ENCODE data around the gene GSTK1.
A peak's percentile ranks its signal among the peaks of the same experiment; 100 is the strongest.

The GSTK1 gene

DNA sequence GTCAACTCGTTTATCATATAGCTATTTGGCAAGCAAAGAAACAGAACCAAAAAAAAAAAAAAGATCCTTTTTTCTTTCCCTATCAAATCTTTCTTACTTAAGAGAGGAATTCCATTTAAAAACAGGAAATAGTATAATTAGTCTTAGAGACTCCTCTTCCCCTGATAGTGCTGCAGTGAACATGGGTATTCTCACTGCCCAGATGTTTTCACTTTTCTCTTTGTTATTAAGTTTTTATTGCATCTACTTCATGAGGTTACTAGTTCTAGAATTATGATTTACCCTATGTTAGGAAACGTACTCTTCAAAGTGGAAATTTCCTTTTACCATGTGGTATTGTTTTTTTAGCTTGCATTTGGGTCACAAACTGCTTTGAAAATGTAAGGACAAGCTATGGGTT lies 33.4 kb downstream of the GSTK1 start:
- H3K27me3 Mint-ChIP-seq (ENCODE audit: low read depth, poor library complexity): no peaks in the 10 kb centered on the region
- TF ChIP-seq, protein P1, sequence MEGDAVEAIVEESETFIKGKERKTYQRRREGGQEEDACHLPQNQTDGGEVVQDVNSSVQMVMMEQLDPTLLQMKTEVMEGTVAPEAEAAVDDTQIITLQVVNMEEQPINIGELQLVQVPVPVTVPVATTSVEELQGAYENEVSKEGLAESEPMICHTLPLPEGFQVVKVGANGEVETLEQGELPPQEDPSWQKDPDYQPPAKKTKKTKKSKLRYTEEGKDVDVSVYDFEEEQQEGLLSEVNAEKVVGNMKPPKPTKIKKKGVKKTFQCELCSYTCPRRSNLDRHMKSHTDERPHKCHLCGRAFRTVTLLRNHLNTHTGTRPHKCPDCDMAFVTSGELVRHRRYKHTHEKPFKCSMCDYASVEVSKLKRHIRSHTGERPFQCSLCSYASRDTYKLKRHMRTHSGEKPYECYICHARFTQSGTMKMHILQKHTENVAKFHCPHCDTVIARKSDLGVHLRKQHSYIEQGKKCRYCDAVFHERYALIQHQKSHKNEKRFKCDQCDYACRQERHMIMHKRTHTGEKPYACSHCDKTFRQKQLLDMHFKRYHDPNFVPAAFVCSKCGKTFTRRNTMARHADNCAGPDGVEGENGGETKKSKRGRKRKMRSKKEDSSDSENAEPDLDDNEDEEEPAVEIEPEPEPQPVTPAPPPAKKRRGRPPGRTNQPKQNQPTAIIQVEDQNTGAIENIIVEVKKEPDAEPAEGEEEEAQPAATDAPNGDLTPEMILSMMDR (IDR thresholded peaks at IDR 0.05): no peak
- peaks cover 93% of the 10 kb centered on the region for H3K36me3 Mint-ChIP-seq (ENCODE audit: low read depth)
- no peak for DNase-seq
- H3K4me1 Mint-ChIP-seq: peaks cover 7% of the 10 kb centered on the region
- no peak overlapping the region for H3K4me3 Mint-ChIP-seq
- H3K27ac Mint-ChIP-seq: no peak overlapping the region
- H3K9me3 Mint-ChIP-seq: no peaks in the 10 kb centered on the region

DNA sequence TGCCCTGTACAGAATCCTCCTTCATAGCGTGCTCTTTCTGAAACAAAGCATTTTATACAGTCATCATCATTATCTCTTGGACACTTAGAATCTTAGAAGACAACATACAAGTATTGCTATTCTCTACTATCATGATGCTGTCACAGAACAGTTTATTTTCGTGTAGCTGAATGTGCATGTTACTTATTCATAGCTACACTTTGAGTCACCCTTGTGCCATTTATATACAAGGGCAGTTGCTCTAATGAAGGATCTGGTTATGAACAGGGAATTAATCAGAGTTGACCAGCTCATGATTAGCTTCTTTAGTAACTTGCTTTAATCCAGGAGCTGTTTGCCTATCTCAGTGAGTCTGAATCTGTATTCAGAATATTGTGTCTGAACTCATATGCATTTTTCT lies 36.1 kb downstream of the GSTK1 start:
- TF ChIP-seq, protein P1 (IDR thresholded peaks at IDR 0.05): no peak
- Mint-ChIP-seq H3K4me1 (peaks cover 7% of the 10 kb centered on the region), H3K9me3 (no peaks in the 10 kb centered on the region), H3K36me3 (ENCODE audit: low read depth) (peaks cover 93% of the 10 kb centered on the region), H3K27ac (no peak overlapping the region), H3K27me3 (ENCODE audit: low read depth, poor library complexity) (no peaks in the 10 kb centered on the region), H3K4me3 (no peak overlapping the region)
- no peak for DNase-seq

DNA sequence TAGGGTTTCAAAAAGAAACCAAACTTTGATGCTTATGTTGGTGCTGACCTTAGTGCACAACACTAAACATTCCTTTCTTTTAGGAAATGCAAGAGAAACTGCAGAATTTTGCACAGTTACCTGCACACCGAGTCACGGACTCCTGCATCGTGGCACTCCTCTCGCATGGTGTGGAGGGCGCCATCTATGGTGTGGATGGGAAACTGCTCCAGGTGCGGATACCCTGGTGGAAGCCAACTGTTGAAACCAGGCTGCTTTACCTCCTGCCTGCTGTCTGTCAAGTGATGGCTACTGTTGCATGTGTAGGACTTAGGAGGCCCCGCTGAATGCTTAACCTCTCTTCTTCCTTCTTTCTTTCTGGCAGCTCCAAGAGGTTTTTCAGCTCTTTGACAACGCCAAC lies 36.6 kb downstream of the GSTK1 start:
- no peak overlapping the region for H3K4me3 Mint-ChIP-seq
- H3K36me3 Mint-ChIP-seq (ENCODE audit: low read depth): peaks cover 93% of the 10 kb centered on the region
- H3K9me3 Mint-ChIP-seq: no peaks in the 10 kb centered on the region
- DNase-seq: peak; percentile 33
- no peaks in the 10 kb centered on the region for H3K27me3 Mint-ChIP-seq (ENCODE audit: low read depth, poor library complexity)
- no peak overlapping the region for H3K27ac Mint-ChIP-seq
- H3K4me1 Mint-ChIP-seq: peaks cover 7% of the 10 kb centered on the region
- TF ChIP-seq, protein P1 (IDR thresholded peaks at IDR 0.05): peak; percentile 49

DNA sequence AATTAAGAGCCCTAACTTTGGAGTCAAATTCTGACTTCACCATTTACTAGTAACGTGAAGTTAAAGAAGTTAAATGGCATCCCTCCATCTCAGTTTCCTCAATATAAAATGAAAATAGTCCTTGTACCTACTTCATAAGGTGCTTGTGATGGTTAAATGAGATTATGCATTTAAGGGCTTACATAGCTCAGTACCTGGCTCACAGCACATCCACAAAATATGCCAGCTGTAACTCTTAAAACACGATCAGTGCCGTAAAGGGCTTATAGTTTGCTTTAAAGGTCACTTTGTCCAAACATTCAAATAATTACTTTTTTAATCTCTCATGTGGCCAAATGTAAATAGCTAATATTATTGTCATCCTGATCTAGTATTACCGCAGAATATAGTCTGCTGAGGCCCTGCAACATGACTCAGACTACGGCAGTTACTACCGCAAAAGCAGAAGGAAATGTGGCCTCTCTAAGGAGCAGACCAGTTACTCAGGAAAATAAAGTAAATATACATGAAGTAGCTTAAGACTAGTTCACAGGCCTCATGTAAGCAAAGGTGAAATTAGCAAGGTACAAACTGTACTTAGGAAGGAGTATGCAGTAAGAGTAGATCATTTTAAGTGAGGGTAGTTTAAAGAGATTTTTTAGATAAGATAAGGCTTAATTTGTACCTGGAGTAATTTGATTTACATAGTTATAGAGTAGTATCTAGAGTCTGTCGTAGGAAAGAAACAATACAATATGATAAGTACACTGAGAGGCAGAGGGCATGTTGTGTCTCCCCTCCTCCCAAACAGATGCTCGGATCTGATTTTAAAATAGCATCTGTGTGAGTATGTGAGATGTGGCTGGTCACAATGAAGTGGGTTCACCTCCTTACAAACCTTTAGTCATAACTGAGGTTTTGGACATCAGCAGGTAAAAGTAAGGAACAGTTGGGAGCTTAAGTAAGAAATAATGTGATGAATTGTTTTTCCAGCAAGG lies 38.0 kb downstream of the GSTK1 start:
- H3K4me1 Mint-ChIP-seq: no peaks in the 10 kb centered on the region
- no peak for DNase-seq
- H3K36me3 Mint-ChIP-seq (ENCODE audit: low read depth): peaks cover 93% of the 10 kb centered on the region
- H3K27me3 Mint-ChIP-seq (ENCODE audit: low read depth, poor library complexity): no peaks in the 10 kb centered on the region
- no peak overlapping the region for H3K4me3 Mint-ChIP-seq
- no peak overlapping the region for H3K27ac Mint-ChIP-seq
- TF ChIP-seq, protein P1 (IDR thresholded peaks at IDR 0.05): no peak
- H3K9me3 Mint-ChIP-seq: no peaks in the 10 kb centered on the region

DNA sequence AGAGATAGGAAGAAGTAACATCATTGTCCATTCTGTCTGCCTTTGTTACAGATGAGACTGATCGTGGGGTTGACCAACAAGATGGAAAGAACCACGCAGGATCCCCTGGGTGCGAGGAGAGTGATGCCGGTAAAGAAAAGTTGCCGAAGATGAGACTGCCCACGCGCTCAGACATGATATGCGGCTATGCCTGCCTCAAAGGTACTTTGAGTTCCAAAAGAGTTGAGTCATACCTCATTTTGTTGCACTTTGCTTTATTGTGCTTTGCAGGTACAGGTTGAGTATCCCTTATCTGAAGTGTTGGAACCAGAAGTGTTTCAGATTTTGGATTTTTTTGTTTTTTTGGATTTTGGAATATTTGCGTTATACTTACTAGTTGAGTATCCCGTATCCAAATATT lies 40.5 kb downstream of the GSTK1 start:
- no peaks in the 10 kb centered on the region for H3K9me3 Mint-ChIP-seq
- H3K4me3 Mint-ChIP-seq: no peak overlapping the region
- TF ChIP-seq, protein P1 (IDR thresholded peaks at IDR 0.05): no peak
- H3K27me3 Mint-ChIP-seq (ENCODE audit: low read depth, poor library complexity): no peaks in the 10 kb centered on the region
- no peak for DNase-seq
- H3K36me3 Mint-ChIP-seq (ENCODE audit: low read depth): peaks cover 95% of the 10 kb centered on the region
- no peaks in the 10 kb centered on the region for H3K4me1 Mint-ChIP-seq
- no peak overlapping the region for H3K27ac Mint-ChIP-seq

DNA sequence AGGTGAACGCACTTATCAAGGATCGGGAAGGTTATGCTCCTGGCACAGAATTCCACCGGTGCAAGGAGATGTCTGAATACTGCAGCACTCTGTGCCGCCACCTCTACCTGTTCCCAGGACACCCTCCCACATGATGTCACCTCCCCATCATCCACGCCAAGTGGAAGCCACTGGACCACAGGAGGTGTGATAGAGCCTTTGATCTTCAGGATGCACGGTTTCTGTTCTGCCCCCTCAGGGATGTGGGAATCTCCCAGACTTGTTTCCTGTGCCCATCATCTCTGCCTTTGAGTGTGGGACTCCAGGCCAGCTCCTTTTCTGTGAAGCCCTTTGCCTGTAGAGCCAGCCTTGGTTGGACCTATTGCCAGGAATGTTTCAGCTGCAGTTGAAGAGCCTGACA lies 41.7 kb downstream of the GSTK1 start:
- Mint-ChIP-seq H3K9me3 (no peaks in the 10 kb centered on the region), H3K27ac (no peak overlapping the region), H3K4me1 (no peaks in the 10 kb centered on the region), H3K27me3 (ENCODE audit: low read depth, poor library complexity) (no peaks in the 10 kb centered on the region), H3K36me3 (ENCODE audit: low read depth) (peaks cover 97% of the 10 kb centered on the region), H3K4me3 (no peak overlapping the region)
- TF ChIP-seq, protein P1 (IDR thresholded peaks at IDR 0.05): no peak
- no peak for DNase-seq
